GM19397 (cell line): Measurements from ENCODE around the gene RALGAPB.
"Not testable (repeated sequence)": the region's sequence is repeated elsewhere in the genome, so short reads cannot be mapped to it uniquely, and the experiment has no call there.

ENCODE experiments used
- ATAC-seq: cut with Tn5 transposase; IDR thresholded peaks from one replicate; pipeline ENCODE4 v1.9.1; 2021; ENCODE audit warnings: mild to moderate bottlenecking, moderate library complexity; ENCODE audit not compliant: unreplicated experiment

The RALGAPB gene

DNA sequence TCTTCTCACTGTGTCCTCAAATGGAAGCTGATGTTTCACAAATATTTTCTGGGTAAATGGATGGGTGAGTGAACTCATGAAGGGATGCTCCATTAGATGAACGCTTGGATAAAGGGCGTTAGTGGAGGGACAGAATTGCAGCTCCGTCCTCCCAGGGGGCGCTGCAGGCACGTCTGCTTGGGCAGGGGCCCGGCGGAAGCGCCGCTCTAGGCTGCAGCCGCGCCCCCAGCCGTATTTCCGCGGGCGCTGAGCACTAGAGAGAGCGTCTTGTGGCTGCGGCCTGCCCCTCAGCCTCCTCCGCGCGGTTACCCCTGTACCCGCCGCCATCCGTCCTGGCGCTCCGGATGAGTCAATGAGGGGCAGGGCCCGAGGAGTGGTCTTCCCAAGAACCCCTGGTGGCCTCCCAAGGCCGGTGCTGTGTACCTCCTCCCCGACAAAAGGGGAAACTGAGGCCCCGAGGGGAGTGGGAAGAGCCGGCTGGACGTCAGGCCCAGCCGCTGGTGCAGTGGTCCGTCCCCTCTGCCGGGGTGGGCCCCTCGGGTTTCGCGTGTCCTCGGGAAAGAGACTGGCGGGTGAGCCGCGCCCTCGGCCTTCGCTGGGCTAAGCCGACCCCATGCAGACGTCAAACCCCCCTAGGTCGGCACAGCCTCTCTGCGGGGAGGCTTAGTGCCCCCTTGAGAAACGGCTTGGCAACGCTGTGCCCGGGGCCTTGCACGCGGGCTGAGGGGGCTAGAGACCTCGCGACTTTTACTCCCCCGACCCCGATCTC, 26.0 kb upstream of the RALGAPB start:
- ATAC-seq: peak; percentile 88

DNA sequence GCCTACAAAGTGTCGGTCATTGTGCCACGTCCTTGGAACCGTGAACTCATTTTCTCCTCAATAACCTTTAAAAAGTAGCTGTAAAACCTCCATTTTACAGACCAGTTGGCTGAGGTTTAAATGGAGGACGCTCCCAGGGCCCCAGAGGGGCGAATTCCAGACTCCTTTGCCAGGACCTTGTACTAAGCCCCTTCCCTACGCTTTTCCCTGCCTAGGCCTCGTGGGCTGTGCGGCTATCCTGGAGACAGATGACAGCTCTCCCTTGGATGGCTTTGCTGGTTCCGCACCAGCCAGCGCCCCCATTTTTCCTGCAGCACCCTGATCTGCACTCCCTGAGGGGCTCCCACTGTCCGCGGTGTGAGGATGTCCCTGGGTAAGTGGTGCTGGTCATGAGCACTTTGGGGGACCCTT, 25.4 kb upstream of the RALGAPB start:
- ATAC-seq: no peak

- no peak for ATAC-seq
Observed at GRCh38 chr20:38447931-38448675, 24.5 kb upstream of the RALGAPB start.

DNA sequence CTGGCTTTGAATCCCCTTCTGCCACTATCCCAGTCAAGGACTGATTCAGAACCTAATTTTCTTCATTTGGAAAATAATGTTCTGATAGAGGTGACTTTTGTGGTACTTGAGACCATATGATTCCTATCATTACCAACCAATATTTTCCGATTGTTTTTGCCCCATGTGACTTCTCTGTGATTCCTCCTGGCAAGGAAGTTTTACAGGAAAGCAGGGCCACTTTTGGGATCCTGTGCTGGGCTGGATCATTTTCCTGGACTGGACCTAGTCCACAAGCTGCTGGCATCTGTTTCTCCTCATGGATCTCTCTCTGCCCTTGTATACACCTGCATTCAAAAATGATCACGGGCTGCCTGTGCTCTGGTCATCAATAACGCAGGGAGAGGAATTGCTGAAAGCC, 23.6 kb upstream of the RALGAPB start:
- ATAC-seq: no peak

GRCh38 chr20:38450412-38450975, 22.1 kb upstream of the RALGAPB start:
- no peak for ATAC-seq

DNA sequence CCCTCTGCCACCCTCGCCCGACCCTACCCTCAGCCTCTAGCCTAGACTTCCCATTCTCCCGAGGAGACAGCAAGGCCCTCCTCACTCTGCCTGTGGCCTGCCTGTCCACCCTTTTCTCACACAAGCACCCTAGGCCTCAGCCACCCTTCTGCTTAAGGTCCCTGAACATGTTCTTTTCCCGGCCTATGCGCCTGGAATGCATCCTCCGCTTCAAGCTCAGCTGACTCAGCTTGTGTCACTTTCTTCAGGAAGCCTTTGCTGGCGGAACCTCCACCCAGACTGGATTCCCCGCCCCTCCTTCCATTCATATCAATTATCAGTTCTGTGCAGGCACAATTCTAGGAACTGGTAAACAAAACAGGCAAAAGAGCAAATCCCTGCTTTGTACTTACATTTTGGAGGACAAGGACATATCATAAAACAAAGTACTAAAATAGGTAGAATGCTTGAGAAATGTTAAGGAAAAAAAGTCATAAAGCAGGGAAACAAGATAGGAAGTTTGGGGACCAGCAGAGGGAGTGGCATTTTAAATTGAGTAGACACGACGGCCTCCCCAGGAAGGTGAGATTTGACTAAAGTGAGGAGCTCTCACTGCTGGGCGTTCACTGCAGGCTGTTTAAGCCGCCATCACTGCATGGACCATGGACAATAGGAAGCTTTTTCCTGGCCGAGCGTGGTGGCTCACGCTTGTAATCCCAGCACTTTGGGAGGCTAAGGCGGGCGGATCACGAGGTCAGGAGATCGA, 19.6 kb upstream of the RALGAPB start:
- ATAC-seq: no peak

GRCh38 chr20:38453941-38454340, 18.7 kb upstream of the RALGAPB start:
- ATAC-seq: no peak

- no peak for ATAC-seq
Observed at GRCh38 chr20:38454556-38455473, 17.8 kb upstream of the RALGAPB start.

- no peak for ATAC-seq
Observed at GRCh38 chr20:38458314-38458713, 14.3 kb upstream of the RALGAPB start.

DNA sequence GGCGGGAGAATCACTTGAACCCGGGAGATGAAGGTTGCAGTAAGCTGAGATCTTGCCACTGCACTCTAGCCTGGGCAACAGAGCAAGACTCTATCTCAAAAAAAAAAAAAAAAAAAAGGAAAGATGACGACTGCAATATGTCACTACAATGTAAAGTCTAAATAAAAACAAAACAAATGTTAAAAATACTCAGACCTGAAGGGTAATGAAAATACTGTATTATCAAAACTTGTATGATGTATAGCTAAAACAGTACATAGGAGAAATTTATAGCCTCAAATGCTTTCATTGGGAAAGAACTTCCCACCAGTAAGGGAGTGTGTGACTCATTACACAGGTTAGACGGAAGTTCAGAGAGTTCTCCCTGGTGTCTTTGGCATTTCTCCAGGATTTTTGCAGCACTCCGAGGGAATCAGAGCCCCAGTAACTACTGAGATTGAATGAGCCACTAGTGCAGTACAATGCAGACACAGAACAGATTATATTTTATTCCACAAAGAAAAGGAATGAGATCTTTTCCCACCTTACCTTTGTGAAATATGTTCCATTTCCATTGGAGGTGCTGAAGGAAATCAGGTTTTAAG, 12.5 kb upstream of the RALGAPB start:
- ATAC-seq: no peak

- ATAC-seq: not testable (repeated sequence)
Observed at GRCh38 chr20:38460631-38461030, 12.0 kb upstream of the RALGAPB start.

DNA sequence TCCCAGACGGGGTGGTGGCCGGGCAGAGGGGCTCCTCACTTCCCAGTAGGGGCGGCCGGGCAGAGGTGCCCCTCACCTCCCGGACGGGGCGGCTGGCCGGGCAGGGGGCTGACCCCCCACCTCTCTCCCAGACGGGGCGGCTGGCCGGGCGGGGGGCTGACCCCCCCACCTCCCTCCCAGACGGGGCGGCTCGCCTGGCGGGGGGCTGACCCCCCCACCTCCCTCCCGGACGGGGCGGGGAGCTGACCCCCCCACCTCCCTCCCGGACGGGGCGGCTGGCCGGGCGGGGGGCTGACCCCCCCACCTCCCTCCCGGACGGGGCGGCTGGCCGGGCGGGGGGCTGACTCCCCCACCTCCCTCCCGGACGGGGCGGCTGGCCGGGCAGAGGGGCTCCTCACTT, 11.5 kb upstream of the RALGAPB start:
- ATAC-seq: not testable (repeated sequence)

GRCh38 chr20:38461569-38461968, 11.1 kb upstream of the RALGAPB start:
- not testable (repeated sequence) for ATAC-seq

DNA sequence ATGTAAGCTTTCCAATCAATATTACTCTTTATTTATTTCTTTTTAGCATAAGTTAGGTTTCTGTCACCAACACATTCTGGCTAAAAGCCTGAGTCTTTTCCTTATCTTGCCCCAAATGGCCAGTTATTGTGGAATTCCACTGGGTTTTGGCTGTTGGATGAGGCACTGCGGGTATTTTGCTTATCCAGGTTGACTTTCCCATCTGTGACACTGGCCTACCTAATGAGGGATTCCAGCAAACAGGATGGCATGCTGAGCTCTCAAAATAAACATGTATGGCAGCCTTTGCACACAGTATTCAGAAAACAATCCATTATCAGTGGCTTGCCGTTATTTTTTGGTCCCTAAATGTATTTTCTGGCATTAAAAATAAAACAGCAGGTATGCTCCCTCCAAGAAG, 6.5 kb upstream of the RALGAPB start:
- no peak for ATAC-seq

- no peak for ATAC-seq
Observed at GRCh38 chr20:38466983-38467382, 5.7 kb upstream of the RALGAPB start.

- ATAC-seq: no peak
Observed at GRCh38 chr20:38471245-38471644, 1.4 kb upstream of the RALGAPB start.

GRCh38 chr20:38471987-38472512, 593 bp upstream of the RALGAPB start:
- no peak for ATAC-seq

DNA sequence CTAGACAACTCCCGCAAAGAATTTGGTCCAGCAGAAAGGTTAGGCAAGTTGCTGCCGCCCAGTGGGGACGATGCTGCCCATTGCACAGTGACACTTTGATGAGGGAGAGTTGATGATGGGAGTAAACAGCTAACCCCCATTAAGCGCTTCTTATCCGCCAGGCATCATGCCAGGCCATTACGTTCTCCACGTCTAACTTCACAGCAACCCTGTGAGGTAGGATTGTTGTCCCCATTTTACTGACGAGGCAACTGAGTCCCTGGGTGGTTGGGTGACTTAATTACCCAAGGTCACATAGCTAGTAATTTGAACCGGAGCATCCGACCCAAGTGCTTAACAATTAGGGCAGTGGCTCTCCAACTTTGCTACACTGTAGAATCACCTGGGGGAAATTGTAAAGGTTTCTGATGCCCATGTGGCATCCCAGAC, 738 bp downstream of the RALGAPB start:
- ATAC-seq: no peak

- ATAC-seq: no peak
Observed at GRCh38 chr20:38477747-38478146, 5.1 kb downstream of the RALGAPB start.

DNA sequence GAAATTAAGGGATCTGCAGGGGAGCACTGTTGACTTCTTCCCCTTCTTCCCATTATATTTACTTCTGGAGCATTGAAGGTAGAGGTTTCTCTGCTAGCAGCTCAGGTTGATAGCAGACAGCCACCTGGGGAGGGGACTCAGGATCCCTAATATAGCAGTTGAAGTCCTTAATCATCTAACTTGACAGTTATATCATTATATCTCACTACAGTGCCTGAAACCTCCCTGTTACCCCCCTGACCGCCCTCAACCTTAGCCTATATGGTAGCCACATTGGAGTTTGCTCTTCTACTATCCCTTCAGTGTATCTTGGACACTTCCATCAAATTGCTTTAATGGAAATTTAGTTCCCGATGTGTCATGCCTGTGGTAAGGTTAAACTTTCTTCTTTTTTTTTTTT, 7.0 kb downstream of the RALGAPB start:
- no peak for ATAC-seq
